Natural killer cell (primary cell): ENCODE results near the gene ATXN3L. TPM values are rescaled to one million over a fixed set of nuclear protein-coding genes. Genes with fewer than 3 reads are reported as not detected.

Experiments used
- total RNA-seq, 4 donors: library from RNA; stranded (reverse); fragments of 120-200 nt in 1 of 4; gene quantifications; one replicate each; pipeline versions ENCODE4 v1.2.3 to v1.2.4, GENCODE V29; 2013 to 2022

Gene ATXN3L
- total RNA-seq, 3 donors from 2014 or later (not counting 1 experiment from before 2014, with no cell fraction given), result not detected

Other genes with a start within 250 kb of the ATXN3L start
- gene EGFL6, start 249.5 kb upstream of the ATXN3L start, total RNA-seq, result not detected